ENCODE results near the gene RPA1. TPM values are rescaled to one million over a fixed set of nuclear protein-coding genes. Genes with fewer than 3 reads are reported as not detected.
A peak's percentile ranks its signal among the peaks of the same experiment; 100 is the strongest.

The RPA1 gene
- total RNA-seq, 1 experiment from 2014 or later = 69.1 TPM

- H3K4me2 ChIP-seq (ENCODE audit: low read length) = no peak overlapping the region
- TF ChIP-seq CTCF (conservative IDR thresholded peaks at IDR 0.05; ENCODE audit: low read depth, low read length) (no peak), EZH2 (IDR thresholded peaks at IDR 0.05; ENCODE audit: low read length, unreplicated experiment) (no peak), EZH2phosphoT487 (IDR thresholded peaks at IDR 0.05; ENCODE audit: borderline replicate concordance, low read length) (no peak)
- POLR2A ChIA-PET (ENCODE audit: unreplicated experiment) = no interaction called here
- H3K4me3 ChIP-seq (ENCODE audit: low read length) = no peak overlapping the region
- DNase-seq (no peak), ATAC-seq (no peak)
- H3K36me3 ChIP-seq (ENCODE audit: low read depth, low read length) = no peaks in the 10 kb centered on the region; the same call in 1 of the 2 replicates
- H3K9ac ChIP-seq (ENCODE audit: low read length) = no peak overlapping the region
- H3K79me2 ChIP-seq (ENCODE audit: low read length) = no peaks in the 10 kb centered on the region
- H3K9me2 ChIP-seq (replicated peaks; ENCODE audit: low read length) = no peaks in the 10 kb centered on the region
- no peaks in the 10 kb centered on the region for H3K27me3 ChIP-seq (ENCODE audit: low read length)
- no peaks in the 10 kb centered on the region for H3F3A ChIP-seq (ENCODE audit: low read length, unreplicated experiment)
- no peak overlapping the region for H3K27ac ChIP-seq (ENCODE audit: low read length)
- no peaks in the 10 kb centered on the region for H4K20me1 ChIP-seq (ENCODE audit: low read length)
- peaks cover 26% of the 10 kb centered on the region for H3K4me1 ChIP-seq (ENCODE audit: insufficient read depth, low read length)
- intact Hi-C loops (cut with micrococcal nuclease) = no loop called here
- CTCF ChIA-PET = interaction anchor here (0.5 to 1.3 kb wide), 3 partner anchors 55 to 66 kb away, joined by 5 to 7 read pairs (median 5); no protein-coding TSS in a partner anchor
- no TSS peak for BruUV-seq (replicated peaks)
- no peak overlapping the region for H2AFZ ChIP-seq (ENCODE audit: low read length)
- no peaks in the 10 kb centered on the region for H3K9me3 ChIP-seq (ENCODE audit: low read length)
These were observed 46.5 kb upstream of the RPA1 start for GRCh38 chr17:1783271-1783670.

- H4K20me1 ChIP-seq (ENCODE audit: low read length) = no peaks in the 10 kb centered on the region
- intact Hi-C loops (cut with micrococcal nuclease) = loop anchor here (2.0 kb wide), 1 partner anchor 63 kb away; no protein-coding TSS in a partner anchor
- H3K4me3 ChIP-seq (ENCODE audit: low read length) = no peak overlapping the region
- H3F3A ChIP-seq (ENCODE audit: low read length, unreplicated experiment) = no peaks in the 10 kb centered on the region
- peaks cover 26% of the 10 kb centered on the region for H3K4me1 ChIP-seq (ENCODE audit: insufficient read depth, low read length)
- no TSS peak for BruUV-seq (replicated peaks)
- no peak overlapping the region for H2AFZ ChIP-seq (ENCODE audit: low read length)
- ChIA-PET CTCF (interaction anchor here (0.5 to 1.3 kb wide), 3 partner anchors 55 to 67 kb away, joined by 5 to 7 read pairs (median 5); no protein-coding TSS in a partner anchor), POLR2A (ENCODE audit: unreplicated experiment) (no interaction called here)
- no peak overlapping the region for H3K9ac ChIP-seq (ENCODE audit: low read length)
- no peaks in the 10 kb centered on the region for H3K9me2 ChIP-seq (replicated peaks; ENCODE audit: low read length)
- no peak for TF ChIP-seq EZH2phosphoT487 (IDR thresholded peaks at IDR 0.05; ENCODE audit: borderline replicate concordance, low read length)
- TF ChIP-seq CTCF (conservative IDR thresholded peaks at IDR 0.05; ENCODE audit: low read depth, low read length) = peak; percentile 62
- no peak for TF ChIP-seq EZH2 (IDR thresholded peaks at IDR 0.05; ENCODE audit: low read length, unreplicated experiment)
- H3K4me2 ChIP-seq (ENCODE audit: low read length) = no peak overlapping the region
- no peaks in the 10 kb centered on the region for H3K9me3 ChIP-seq (ENCODE audit: low read length)
- H3K27ac ChIP-seq (ENCODE audit: low read length) = no peak overlapping the region
- DNase-seq (peak; percentile 30), ATAC-seq (no peak)
- no peaks in the 10 kb centered on the region; the same call in 1 of the 2 replicates for H3K36me3 ChIP-seq (ENCODE audit: low read depth, low read length)
- no peaks in the 10 kb centered on the region for H3K79me2 ChIP-seq (ENCODE audit: low read length)
- no peaks in the 10 kb centered on the region for H3K27me3 ChIP-seq (ENCODE audit: low read length)
These were observed 45.8 kb upstream of the RPA1 start for GRCh38 chr17:1783834-1784611.

GRCh38 chr17:1785930-1786329, 43.9 kb upstream of the RPA1 start:
- Histone ChIP-seq H3K9me2 (replicated peaks; ENCODE audit: low read length) (no peaks in the 10 kb centered on the region), H3K9ac (ENCODE audit: low read length) (no peak overlapping the region), H3K9me3 (ENCODE audit: low read length) (no peaks in the 10 kb centered on the region), H3K36me3 (ENCODE audit: low read depth, low read length) (no peaks in the 10 kb centered on the region; the same call in 1 of the 2 replicates), H3K4me2 (ENCODE audit: low read length) (no peak overlapping the region), H3K79me2 (ENCODE audit: low read length) (no peaks in the 10 kb centered on the region), H4K20me1 (ENCODE audit: low read length) (no peaks in the 10 kb centered on the region), H3K27ac (ENCODE audit: low read length) (no peak overlapping the region), H2AFZ (ENCODE audit: low read length) (no peak overlapping the region), H3F3A (ENCODE audit: low read length, unreplicated experiment) (no peaks in the 10 kb centered on the region), H3K4me3 (ENCODE audit: low read length) (no peak overlapping the region), H3K4me1 (ENCODE audit: insufficient read depth, low read length) (peaks cover 15% of the 10 kb centered on the region), H3K27me3 (ENCODE audit: low read length) (no peaks in the 10 kb centered on the region)
- no TSS peak for BruUV-seq (replicated peaks)
- TF ChIP-seq EZH2phosphoT487 (IDR thresholded peaks at IDR 0.05; ENCODE audit: borderline replicate concordance, low read length) = no peak
- no peak for DNase-seq
- no peak for ATAC-seq
- CTCF ChIA-PET = no interaction called here
- POLR2A ChIA-PET (ENCODE audit: unreplicated experiment) = no interaction called here
- intact Hi-C loops (cut with micrococcal nuclease) = loop anchor here (2.0 kb wide), 1 partner anchor 65 kb away; no protein-coding TSS in a partner anchor

Data from PC-3 (cell line).